GM21360 (cell line): ENCODE results near the gene PEX11G.
"Not testable (repeated sequence)": the region's sequence is repeated elsewhere in the genome, so short reads cannot be mapped to it uniquely, and the experiment has no call there.

ENCODE experiments used
- ATAC-seq: cut with Tn5 transposase; IDR thresholded peaks from one replicate; pipeline ENCODE4 v1.9.1; 2021; ENCODE audit warnings: mild to moderate bottlenecking, moderate library complexity; ENCODE audit not compliant: unreplicated experiment

Gene PEX11G

GRCh38 chr19:7441468-7442146, 47.2 kb downstream of the PEX11G start:
- no peak for ATAC-seq

- ATAC-seq: no peak
These were observed 48.5 kb downstream of the PEX11G start for GRCh38 chr19:7440188-7440975.

GRCh38 chr19:7435586-7435985, 53.2 kb downstream of the PEX11G start:
- ATAC-seq: no peak

GRCh38 chr19:7434391-7434790, 54.4 kb downstream of the PEX11G start:
- ATAC-seq: no peak

- ATAC-seq: not testable (repeated sequence)
These were observed 55.4 kb downstream of the PEX11G start for GRCh38 chr19:7433456-7433855.

GRCh38 chr19:7429638-7430282, 59.1 kb downstream of the PEX11G start:
- ATAC-seq: no peak

- ATAC-seq: no peak
These were observed 60.2 kb downstream of the PEX11G start for GRCh38 chr19:7428651-7429113.

GRCh38 chr19:7427944-7428343, 60.9 kb downstream of the PEX11G start:
- no peak for ATAC-seq

- no peak for ATAC-seq
These were observed 61.8 kb downstream of the PEX11G start for GRCh38 chr19:7426986-7427385.
